Aorta (tissue), 5 donors: ENCODE data around the gene CDH23. TPM values are rescaled to one million over a fixed set of nuclear protein-coding genes. Genes with fewer than 3 reads are reported as not detected.
A peak's percentile ranks its signal among the peaks of the same experiment; 100 is the strongest.

ENCODE experiments used
- ATAC-seq: fragments of 200-7000 bp; cut with Tn5 transposase; one replicate; pipeline ENCODE4 v1.9.1; 2022; ENCODE audit warnings: moderate library complexity; ENCODE audit not compliant: low FRiP score
- DNase-seq, 2 donors: peaks; one replicate each; pipeline ENCODE4 v3.0.0-alpha.2; 2020
- H3K27ac ChIP-seq, 2 donors: one replicate each; pipeline ENCODE4 v1.5.1; 2013; ENCODE audit warnings: low read length in 2 of 2, mild to moderate bottlenecking in 2 of 2, moderate library complexity in 2 of 2, control low read depth in 1 of 2, inconsistent platforms in 1 of 2, low read depth in 1 of 2
- H3K27me3 ChIP-seq, 2 donors: one replicate each; pipeline ENCODE4 v1.6.1; 2013; ENCODE audit warnings: control low read depth in 1 of 2, low read length in 1 of 2, mild to moderate bottlenecking in 1 of 2, moderate library complexity in 1 of 2; ENCODE audit not compliant: insufficient read depth in 2 of 2, control insufficient read depth in 1 of 2
- H3K36me3 ChIP-seq, 2 donors: one replicate each; pipeline ENCODE4 v1.6.1; 2013; ENCODE audit warnings: control low read depth in 1 of 2, low read length in 1 of 2, mild to moderate bottlenecking in 1 of 2; ENCODE audit not compliant: insufficient read depth in 2 of 2, control insufficient read depth in 1 of 2
- H3K4me1 ChIP-seq, 2 donors: one replicate each; pipeline ENCODE4 v1.6.1; 2013; ENCODE audit warnings: low read length in 2 of 2, control low read depth in 1 of 2, mild to moderate bottlenecking in 1 of 2, moderate library complexity in 1 of 2; ENCODE audit not compliant: insufficient read depth in 2 of 2, control insufficient read depth in 1 of 2
- H3K4me3 ChIP-seq, 2 donors: one replicate each; pipeline ENCODE4 v1.5.1; 2013; ENCODE audit warnings: low read length in 2 of 2, control low read depth in 1 of 2, mild to moderate bottlenecking in 1 of 2
- H3K9me3 ChIP-seq: one replicate; pipeline ENCODE4 v1.6.1; 2013; ENCODE audit warnings: mild to moderate bottlenecking, low read length; ENCODE audit not compliant: control insufficient read depth
- WGBS, 2 donors: extraction: QIAGEN DNeasy Blood & Tissue Kit; methylation state at CpG; one replicate each; pipeline ENCODE4 v1.1.7; 2013; 5-methylcytosine and 5-hydroxymethylcytosine counted together
- intact Hi-C, 2 donors: fragments of 100-400 bp; cut with DNase I; formaldehyde crosslinking; loops; one replicate each; pipeline versions ENCODE4 v1.14.2 to v1.15.0; 2022
- polyA plus RNA-seq, 2 donors: library from polyadenylated mRNA; stranded (reverse); fragments of 200-250 nt; gene quantifications; one replicate each; pipeline ENCODE4 v1.2.3, GENCODE V29; 2013
- total RNA-seq, 2 donors: library from RNA; stranded (reverse); fragmentation: NEBNext Ultra II Directional; extraction: Animal tissue kit (Norgen Biotek cat#: 25700); gene quantifications; one replicate each; pipeline ENCODE4 v1.2.1, GENCODE V29; 2021
- donor health status: healthy with polysubstance abuse.
- donor health status: Bipolar disorder and iron deficiency.
- donor health status: DM: no; HTN: no; CAD: no.
- donor health status: DM: no; HTN: no; CAD: no.
- donor health status: DM: yes; HTN: yes; CAD: no.

The CDH23 gene
- total and polyA plus RNA-seq, 4 donors = 0.50 to 16.6 (median 7.3) TPM

- 85 to 94% methylated on average over 2 of the region's 2 CpGs for WGBS, 2 donors
- intact Hi-C loops = no loop called here
- Histone ChIP-seq H3K27ac (no peak overlapping the region), H3K27me3 (no peaks in the 10 kb centered on the region), H3K4me3 (no peak overlapping the region), H3K9me3 (no peaks in the 10 kb centered on the region), H3K36me3 (no peaks in the 10 kb centered on the region), H3K4me1 (peaks cover 0 to 4% of the 10 kb centered on the region in 2 donors)
- ATAC-seq (no peak), DNase-seq (peak in 1 of 2 donors; percentile 33)
Observed at GRCh38 chr10:71776481-71776925, 379.8 kb downstream of the CDH23 start.

- Histone ChIP-seq H3K27me3 (no peaks in the 10 kb centered on the region), H3K36me3 (no peaks in the 10 kb centered on the region), H3K4me3 (no peak overlapping the region), H3K4me1 (peaks cover 0 to 2% of the 10 kb centered on the region in 2 donors), H3K27ac (no peak overlapping the region), H3K9me3 (no peaks in the 10 kb centered on the region)
- DNase-seq = peak in 1 of 2 donors; percentile 25
- whole genome bisulfite sequencing, 2 donors = 92 to 95% methylated on average over 17 of the region's 17 CpGs
- ATAC-seq = no peak
- intact Hi-C loops = no loop called here
Observed at GRCh38 chr10:71777213-71777985, 380.7 kb downstream of the CDH23 start.

GRCh38 chr10:71778071-71778825 is 381.5 kb downstream of the CDH23 start:
- 78 to 97% methylated on average over 11 of the region's 11 CpGs for WGBS, 2 donors
- DNase-seq = peak in 1 of 2 donors; percentile 19

GRCh38 chr10:71779641-71780040 is 382.9 kb downstream of the CDH23 start:
- Histone ChIP-seq H3K36me3 (no peaks in the 10 kb centered on the region), H3K27me3 (no peaks in the 10 kb centered on the region), H3K27ac (no peak overlapping the region), H3K4me3 (no peak overlapping the region), H3K9me3 (no peaks in the 10 kb centered on the region), H3K4me1 (no peaks in the 10 kb centered on the region)
- 90 to 94% methylated on average over 6 of the region's 6 CpGs for WGBS, 2 donors
- DNase-seq (no peak), ATAC-seq (no peak)
- intact Hi-C loops = no loop called here

More at GRCh38 chr10:71778071-71778825, 381.5 kb downstream of the CDH23 start:
- no peak for ATAC-seq
- Histone ChIP-seq H3K27ac (no peak overlapping the region), H3K9me3 (no peaks in the 10 kb centered on the region), H3K27me3 (no peaks in the 10 kb centered on the region), H3K4me3 (no peak overlapping the region), H3K36me3 (no peaks in the 10 kb centered on the region), H3K4me1 (peaks cover 0 to 2% of the 10 kb centered on the region in 2 donors)
- intact Hi-C loops = no loop called here

GRCh38 chr10:71780156-71780555 is 383.4 kb downstream of the CDH23 start:
- DNase-seq (no peak), ATAC-seq (no peak)
- 89 to 92% methylated on average over 7 of the region's 7 CpGs for WGBS, 2 donors
- Histone ChIP-seq H3K36me3 (no peaks in the 10 kb centered on the region), H3K27ac (no peak overlapping the region), H3K4me3 (no peak overlapping the region), H3K9me3 (no peaks in the 10 kb centered on the region), H3K4me1 (no peaks in the 10 kb centered on the region), H3K27me3 (no peaks in the 10 kb centered on the region)
- intact Hi-C loops = no loop called here

GRCh38 chr10:71780719-71781118 is 384.0 kb downstream of the CDH23 start:
- no peak for ATAC-seq
- DNase-seq = peak in 1 of 2 donors; percentile 18
- H3K36me3 ChIP-seq = no peaks in the 10 kb centered on the region
- no peaks in the 10 kb centered on the region for H3K27me3 ChIP-seq
- H3K9me3 ChIP-seq = no peaks in the 10 kb centered on the region
- H3K4me3 ChIP-seq = no peak overlapping the region
- 84 to 89% methylated on average over 9 of the region's 9 CpGs for WGBS, 2 donors
- no peaks in the 10 kb centered on the region for H3K4me1 ChIP-seq
- intact Hi-C loops = no loop called here
- no peak overlapping the region for H3K27ac ChIP-seq

- H3K4me1 ChIP-seq = no peaks in the 10 kb centered on the region
- no peak overlapping the region for H3K4me3 ChIP-seq
- no peaks in the 10 kb centered on the region for H3K36me3 ChIP-seq
- H3K27me3 ChIP-seq = no peaks in the 10 kb centered on the region
- peak in 1 of 2 donors; percentile 49 for DNase-seq
- no peak overlapping the region for H3K27ac ChIP-seq
- 85 to 87% methylated on average over 6 of the region's 6 CpGs for WGBS, 2 donors
- no peak for ATAC-seq
- intact Hi-C loops = no loop called here
- no peaks in the 10 kb centered on the region for H3K9me3 ChIP-seq
Observed at GRCh38 chr10:71782221-71782916, 385.6 kb downstream of the CDH23 start.

- Histone ChIP-seq H3K4me1 (no peaks in the 10 kb centered on the region), H3K27ac (no peak overlapping the region), H3K9me3 (no peaks in the 10 kb centered on the region), H3K36me3 (no peaks in the 10 kb centered on the region), H3K4me3 (no peak overlapping the region), H3K27me3 (no peaks in the 10 kb centered on the region)
- DNase-seq (peak in 1 of 2 donors; percentile 62), ATAC-seq (no peak)
- intact Hi-C loops = no loop called here
- WGBS, 2 donors = 47 to 57% methylated on average over 7 of the region's 7 CpGs
Observed at GRCh38 chr10:71782917-71783490, 386.3 kb downstream of the CDH23 start.
